Lung (tissue), 12 donors: ENCODE results near the gene SLC16A3. TPM values are rescaled to one million over a fixed set of nuclear protein-coding genes. Genes with fewer than 3 reads are reported as not detected.

Experiments
- ATAC-seq: fragments of 200-7000 bp; cut with Tn5 transposase; one replicate; pipeline ENCODE4 v1.9.1; 2020; ENCODE audit warnings: moderate number of reproducible peaks; ENCODE audit not compliant: insufficient read depth, low FRiP score
- DNase-seq, 3 donors: peaks; one replicate each; pipeline ENCODE4 v3.0.0-alpha.2; 2013 to 2017
- H3K27ac ChIP-seq, 2 donors: one replicate each; pipeline ENCODE4 v1.5.1; 2013; ENCODE audit warnings: mild to moderate bottlenecking in 2 of 2, moderate library complexity in 2 of 2, control low read depth in 1 of 2, inconsistent platforms in 1 of 2, low read depth in 1 of 2, low read length in 1 of 2
- H3K27me3 ChIP-seq, 3 donors: one replicate each; pipeline ENCODE4 v1.5.1; 2013; ENCODE audit warnings: low read length in 2 of 3; ENCODE audit not compliant: control insufficient read depth in 3 of 3, insufficient read depth in 3 of 3
- H3K36me3 ChIP-seq, 4 donors: one replicate each; pipeline ENCODE4 v1.5.1; 2013; ENCODE audit warnings: low read length in 4 of 4, mild to moderate bottlenecking in 1 of 4, moderate library complexity in 1 of 4; ENCODE audit not compliant: control insufficient read depth in 4 of 4, insufficient read depth in 4 of 4
- H3K4me1 ChIP-seq, 5 donors: one replicate each; pipeline ENCODE4 v1.5.1; 2013; ENCODE audit warnings: low read length in 5 of 5, mild to moderate bottlenecking in 2 of 5, moderate library complexity in 1 of 5; ENCODE audit not compliant: control insufficient read depth in 5 of 5, insufficient read depth in 5 of 5
- H3K4me3 ChIP-seq: one replicate; pipeline ENCODE4 v1.5.1; 2013; ENCODE audit warnings: mild to moderate bottlenecking, control low read depth, moderate library complexity
- H3K9ac ChIP-seq, 2 donors: one replicate each; pipeline ENCODE4 v1.5.1; 2013; ENCODE audit warnings: low read length in 2 of 2, control low read depth in 1 of 2; ENCODE audit not compliant: insufficient read depth in 1 of 2
- H3K9me3 ChIP-seq, 4 donors: one replicate each; pipeline ENCODE4 v1.5.1; 2013; ENCODE audit warnings: low read length in 3 of 4, mild to moderate bottlenecking in 1 of 4, moderate library complexity in 1 of 4; ENCODE audit not compliant: control insufficient read depth in 4 of 4, insufficient read depth in 3 of 4
- WGBS, 2 donors: extraction: QIAGEN DNeasy Blood & Tissue Kit; methylation state at CpG; one replicate each; pipeline ENCODE4 v1.1.7; 2013; 5-methylcytosine and 5-hydroxymethylcytosine counted together
- polyA plus RNA-seq, 2 donors: library from polyadenylated mRNA; stranded (reverse); fragments of 200-250 nt; gene quantifications; one replicate each; pipeline ENCODE4 v1.2.1, GENCODE V29; 2013
- total RNA-seq, 2 donors: library from RNA; depleted of rRNA in 1 of 2; stranded (reverse); fragments of >200 nt in 1 of 2; gene quantifications; one replicate each; pipeline ENCODE4 v1.2.1, GENCODE V29; 2014 to 2021
- TF ChIP-seq, protein P1 (sequence below): IDR thresholded peaks from 2 replicates; pipeline ENCODE4 v1.5.1; 2012; ENCODE audit warnings: mild to moderate bottlenecking; ENCODE audit errors: control extremely low read depth, extremely low read depth
- donor health status: control.
- donor health status: control.
- donor health status: Bipolar disorder and iron deficiency.
- donor health status: healthy.
- donor health status: DM: yes; HTN: yes; CAD: no.

The SLC16A3 gene
- total and polyA plus RNA-seq, 4 donors: 31.0 to 309 (median 93.4) TPM

GRCh38 chr17:82267575-82268379 is 38.9 kb downstream of the SLC16A3 start:
- no peaks in the 10 kb centered on the region for H3K27me3 ChIP-seq
- peak overlapping the region; percentile 31 to 64 for H3K9ac ChIP-seq
- H3K9me3 ChIP-seq: no peaks in the 10 kb centered on the region
- peak overlapping the region; percentile 88 to 93 for H3K27ac ChIP-seq
- ATAC-seq (peak; percentile 92), DNase-seq (peak; percentile 51 to 62 (median 51))
- TF ChIP-seq, protein P1, sequence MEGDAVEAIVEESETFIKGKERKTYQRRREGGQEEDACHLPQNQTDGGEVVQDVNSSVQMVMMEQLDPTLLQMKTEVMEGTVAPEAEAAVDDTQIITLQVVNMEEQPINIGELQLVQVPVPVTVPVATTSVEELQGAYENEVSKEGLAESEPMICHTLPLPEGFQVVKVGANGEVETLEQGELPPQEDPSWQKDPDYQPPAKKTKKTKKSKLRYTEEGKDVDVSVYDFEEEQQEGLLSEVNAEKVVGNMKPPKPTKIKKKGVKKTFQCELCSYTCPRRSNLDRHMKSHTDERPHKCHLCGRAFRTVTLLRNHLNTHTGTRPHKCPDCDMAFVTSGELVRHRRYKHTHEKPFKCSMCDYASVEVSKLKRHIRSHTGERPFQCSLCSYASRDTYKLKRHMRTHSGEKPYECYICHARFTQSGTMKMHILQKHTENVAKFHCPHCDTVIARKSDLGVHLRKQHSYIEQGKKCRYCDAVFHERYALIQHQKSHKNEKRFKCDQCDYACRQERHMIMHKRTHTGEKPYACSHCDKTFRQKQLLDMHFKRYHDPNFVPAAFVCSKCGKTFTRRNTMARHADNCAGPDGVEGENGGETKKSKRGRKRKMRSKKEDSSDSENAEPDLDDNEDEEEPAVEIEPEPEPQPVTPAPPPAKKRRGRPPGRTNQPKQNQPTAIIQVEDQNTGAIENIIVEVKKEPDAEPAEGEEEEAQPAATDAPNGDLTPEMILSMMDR: no peak
- H3K4me1 ChIP-seq: peaks cover 2 to 40% (median 27%) of the 10 kb centered on the region in 5 donors
- no peak overlapping the region for H3K4me3 ChIP-seq
- H3K36me3 ChIP-seq: peaks cover 9 to 52% (median 34%) of the 10 kb centered on the region in 4 donors
- WGBS, 2 donors: 35 to 53% methylated on average over 21 of the region's 21 CpGs

GRCh38 chr17:82269138-82269881 is 40.5 kb downstream of the SLC16A3 start:
- TF ChIP-seq, protein P1: no peak
- H3K9me3 ChIP-seq: no peaks in the 10 kb centered on the region
- H3K36me3 ChIP-seq: peaks cover 0 to 37% (median 30%) of the 10 kb centered on the region in 4 donors
- H3K27me3 ChIP-seq: no peaks in the 10 kb centered on the region
- ATAC-seq: no peak
- peak overlapping the region in 1 of 2 donors; percentile 51 for H3K27ac ChIP-seq
- WGBS, 2 donors: 66 to 74% methylated on average over 10 of the region's 10 CpGs
- DNase-seq: no peak
- peaks cover 6 to 43% (median 29%) of the 10 kb centered on the region in 5 donors for H3K4me1 ChIP-seq
- no peak overlapping the region for H3K9ac ChIP-seq
- no peak overlapping the region for H3K4me3 ChIP-seq

DNA sequence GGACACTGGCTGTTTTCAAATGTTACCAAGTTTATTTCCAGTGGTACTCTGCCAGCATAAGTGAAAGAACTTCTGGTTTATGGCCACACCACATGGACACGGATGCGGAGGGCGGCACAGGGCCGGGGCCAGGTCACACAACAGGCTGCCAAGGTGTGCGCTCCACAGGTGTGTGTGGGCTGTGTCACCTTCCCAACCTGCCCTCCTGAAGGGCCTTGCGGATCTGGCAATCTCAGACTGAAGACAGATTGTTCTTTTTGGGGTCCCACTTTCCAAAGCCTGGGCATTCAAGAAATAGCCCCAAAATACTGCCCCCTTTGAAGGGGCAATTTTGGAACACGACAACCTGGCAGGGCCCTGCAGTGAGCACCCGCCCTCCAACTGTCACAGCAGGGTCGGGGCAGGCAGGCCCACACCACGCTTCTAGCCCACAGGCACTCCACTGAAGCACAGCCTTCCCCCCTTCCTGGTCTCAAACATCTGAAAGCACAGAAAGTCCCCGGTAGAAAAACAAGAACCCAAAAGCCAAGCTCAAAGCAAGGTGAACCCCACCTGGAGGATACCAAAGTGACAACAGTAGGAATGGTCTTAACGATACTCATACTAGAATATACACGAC is 41.1 kb downstream of the SLC16A3 start:
- H3K36me3 ChIP-seq: peaks cover 0 to 33% (median 29%) of the 10 kb centered on the region in 4 donors
- H3K9ac ChIP-seq: no peak overlapping the region
- peak overlapping the region in 1 of 2 donors; percentile 48 for H3K27ac ChIP-seq
- H3K9me3 ChIP-seq: no peaks in the 10 kb centered on the region
- peaks cover 6 to 44% (median 30%) of the 10 kb centered on the region in 5 donors for H3K4me1 ChIP-seq
- 70 to 84% methylated on average over 13 of the region's 13 CpGs for WGBS, 2 donors
- ATAC-seq (no peak), DNase-seq (no peak)
- no peaks in the 10 kb centered on the region for H3K27me3 ChIP-seq
- TF ChIP-seq, protein P1: no peak
- H3K4me3 ChIP-seq: no peak overlapping the region
